ENCODE results near the gene HSD17B14. TPM values are rescaled to one million over a fixed set of nuclear protein-coding genes. Genes with fewer than 3 reads are reported as not detected.
A peak's percentile ranks its signal among the peaks of the same experiment; 100 is the strongest.

HSD17B14 gene
- total RNA-seq, 1 donor from 2014 or later = 65.6 TPM

- no peak for TF ChIP-seq CTCF (IDR thresholded peaks at IDR 0.05; ENCODE audit: unreplicated experiment)
- H3K4me1 Mint-ChIP-seq (ENCODE audit: unreplicated experiment) = peaks cover 5% of the 10 kb centered on the region
- peaks cover 7% of the 10 kb centered on the region for H3K36me3 Mint-ChIP-seq (ENCODE audit: low read depth, unreplicated experiment)
- H3K27me3 Mint-ChIP-seq (ENCODE audit: unreplicated experiment) = peaks cover 7% of the 10 kb centered on the region
- H3K4me3 Mint-ChIP-seq (ENCODE audit: unreplicated experiment) = peak overlapping the region; percentile 73
- H3K27ac Mint-ChIP-seq (ENCODE audit: unreplicated experiment) = no peak overlapping the region
- DNase-seq (ENCODE audit: low spot score) = no peak
- no peaks in the 10 kb centered on the region for H3K9me3 Mint-ChIP-seq (ENCODE audit: unreplicated experiment)
Measured at GRCh38 chr19:48815870-48816501, 20.3 kb downstream of the HSD17B14 start.

- H3K4me3 Mint-ChIP-seq (ENCODE audit: unreplicated experiment) = no peak overlapping the region
- peaks cover 7% of the 10 kb centered on the region for H3K36me3 Mint-ChIP-seq (ENCODE audit: low read depth, unreplicated experiment)
- H3K4me1 Mint-ChIP-seq (ENCODE audit: unreplicated experiment) = peaks cover 9% of the 10 kb centered on the region
- TF ChIP-seq CTCF (IDR thresholded peaks at IDR 0.05; ENCODE audit: unreplicated experiment) = no peak
- H3K27me3 Mint-ChIP-seq (ENCODE audit: unreplicated experiment) = peaks cover 8% of the 10 kb centered on the region
- no peak for DNase-seq (ENCODE audit: low spot score)
- H3K9me3 Mint-ChIP-seq (ENCODE audit: unreplicated experiment) = no peaks in the 10 kb centered on the region
- no peak overlapping the region for H3K27ac Mint-ChIP-seq (ENCODE audit: unreplicated experiment)
Measured at GRCh38 chr19:48814895-48815294, 21.4 kb downstream of the HSD17B14 start.

- TF ChIP-seq CTCF (IDR thresholded peaks at IDR 0.05; ENCODE audit: unreplicated experiment) = peak; percentile 17
- DNase-seq (ENCODE audit: low spot score) = no peak
- peaks cover 9% of the 10 kb centered on the region for H3K36me3 Mint-ChIP-seq (ENCODE audit: low read depth, unreplicated experiment)
- peaks cover 11% of the 10 kb centered on the region for H3K27me3 Mint-ChIP-seq (ENCODE audit: unreplicated experiment)
- H3K27ac Mint-ChIP-seq (ENCODE audit: unreplicated experiment) = no peak overlapping the region
- H3K4me1 Mint-ChIP-seq (ENCODE audit: unreplicated experiment) = peaks cover 14% of the 10 kb centered on the region
- H3K9me3 Mint-ChIP-seq (ENCODE audit: unreplicated experiment) = no peaks in the 10 kb centered on the region
- no peak overlapping the region for H3K4me3 Mint-ChIP-seq (ENCODE audit: unreplicated experiment)
Measured at GRCh38 chr19:48813123-48813913, 23.0 kb downstream of the HSD17B14 start.

- Mint-ChIP-seq H3K27ac (ENCODE audit: unreplicated experiment) (no peak overlapping the region), H3K4me1 (ENCODE audit: unreplicated experiment) (peaks cover 14% of the 10 kb centered on the region), H3K4me3 (ENCODE audit: unreplicated experiment) (peak overlapping the region; percentile 76), H3K27me3 (ENCODE audit: unreplicated experiment) (peaks cover 11% of the 10 kb centered on the region), H3K9me3 (ENCODE audit: unreplicated experiment) (no peaks in the 10 kb centered on the region), H3K36me3 (ENCODE audit: low read depth, unreplicated experiment) (peaks cover 9% of the 10 kb centered on the region)
- peak; percentile 52 for DNase-seq (ENCODE audit: low spot score)
- TF ChIP-seq CTCF (IDR thresholded peaks at IDR 0.05; ENCODE audit: unreplicated experiment) = no peak
Measured at GRCh38 chr19:48812094-48812929, 24.0 kb downstream of the HSD17B14 start.

Data from endothelial cell (in vitro differentiated cells).